ENCODE data around the gene USP13.

USP13 gene

GRCh38 chr3:179743913-179744312 lies 91.1 kb downstream of the USP13 start:
- Histone ChIP-seq H3K27ac (ENCODE audit: poor library complexity, severe bottlenecking) (no peak overlapping the region), H3K36me3 (ENCODE audit: low read depth) (no peaks in the 10 kb centered on the region), H3K4me1 (ENCODE audit: insufficient read depth, poor library complexity, severe bottlenecking) (no peaks in the 10 kb centered on the region), H3K9me3 (ENCODE audit: severe bottlenecking) (no peaks in the 10 kb centered on the region), H3K4me3 (ENCODE audit: severe bottlenecking) (no peak overlapping the region), H3K27me3 (ENCODE audit: insufficient read depth, poor library complexity, severe bottlenecking) (no peaks in the 10 kb centered on the region)
- ATAC-seq (ENCODE audit: low read depth): no peak
- DNase-seq (ENCODE audit: low spot score): no peak
- no peak for TF ChIP-seq CTCF (IDR thresholded peaks at IDR 0.05; ENCODE audit: poor library complexity, severe bottlenecking)

GRCh38 chr3:179744667-179745066 lies 91.8 kb downstream of the USP13 start:
- Histone ChIP-seq H3K4me3 (ENCODE audit: severe bottlenecking) (no peak overlapping the region), H3K36me3 (ENCODE audit: low read depth) (no peaks in the 10 kb centered on the region), H3K4me1 (ENCODE audit: insufficient read depth, poor library complexity, severe bottlenecking) (no peaks in the 10 kb centered on the region), H3K27ac (ENCODE audit: poor library complexity, severe bottlenecking) (no peak overlapping the region), H3K27me3 (ENCODE audit: insufficient read depth, poor library complexity, severe bottlenecking) (no peaks in the 10 kb centered on the region), H3K9me3 (ENCODE audit: severe bottlenecking) (no peaks in the 10 kb centered on the region)
- TF ChIP-seq CTCF (IDR thresholded peaks at IDR 0.05; ENCODE audit: poor library complexity, severe bottlenecking): no peak
- DNase-seq (ENCODE audit: low spot score): no peak
- no peak for ATAC-seq (ENCODE audit: low read depth)

GRCh38 chr3:179745079-179745478 lies 92.2 kb downstream of the USP13 start:
- TF ChIP-seq CTCF (IDR thresholded peaks at IDR 0.05; ENCODE audit: poor library complexity, severe bottlenecking): no peak
- Histone ChIP-seq H3K4me3 (ENCODE audit: severe bottlenecking) (no peak overlapping the region), H3K27ac (ENCODE audit: poor library complexity, severe bottlenecking) (no peak overlapping the region), H3K36me3 (ENCODE audit: low read depth) (no peaks in the 10 kb centered on the region), H3K27me3 (ENCODE audit: insufficient read depth, poor library complexity, severe bottlenecking) (no peaks in the 10 kb centered on the region), H3K4me1 (ENCODE audit: insufficient read depth, poor library complexity, severe bottlenecking) (no peaks in the 10 kb centered on the region), H3K9me3 (ENCODE audit: severe bottlenecking) (no peaks in the 10 kb centered on the region)
- ATAC-seq (ENCODE audit: low read depth): no peak
- DNase-seq (ENCODE audit: low spot score): no peak

- no peak overlapping the region for H3K27ac ChIP-seq (ENCODE audit: poor library complexity, severe bottlenecking)
- H3K9me3 ChIP-seq (ENCODE audit: severe bottlenecking): no peaks in the 10 kb centered on the region
- no peak for DNase-seq (ENCODE audit: low spot score)
- no peak for ATAC-seq (ENCODE audit: low read depth)
- H3K27me3 ChIP-seq (ENCODE audit: insufficient read depth, poor library complexity, severe bottlenecking): no peaks in the 10 kb centered on the region
- TF ChIP-seq CTCF (IDR thresholded peaks at IDR 0.05; ENCODE audit: poor library complexity, severe bottlenecking): no peak
- H3K36me3 ChIP-seq (ENCODE audit: low read depth): no peaks in the 10 kb centered on the region
- no peak overlapping the region for H3K4me3 ChIP-seq (ENCODE audit: severe bottlenecking)
- no peaks in the 10 kb centered on the region for H3K4me1 ChIP-seq (ENCODE audit: insufficient read depth, poor library complexity, severe bottlenecking)
Measured at GRCh38 chr3:179745716-179746115, 92.9 kb downstream of the USP13 start.

- DNase-seq (ENCODE audit: low spot score) (no peak), ATAC-seq (ENCODE audit: low read depth) (no peak)
- H3K4me3 ChIP-seq (ENCODE audit: severe bottlenecking): no peak overlapping the region
- H3K4me1 ChIP-seq (ENCODE audit: insufficient read depth, poor library complexity, severe bottlenecking): no peaks in the 10 kb centered on the region
- peak; percentile 65 for TF ChIP-seq CTCF (IDR thresholded peaks at IDR 0.05; ENCODE audit: poor library complexity, severe bottlenecking)
- no peaks in the 10 kb centered on the region for H3K36me3 ChIP-seq (ENCODE audit: low read depth)
- H3K27ac ChIP-seq (ENCODE audit: poor library complexity, severe bottlenecking): no peak overlapping the region
- no peaks in the 10 kb centered on the region for H3K9me3 ChIP-seq (ENCODE audit: severe bottlenecking)
- no peaks in the 10 kb centered on the region for H3K27me3 ChIP-seq (ENCODE audit: insufficient read depth, poor library complexity, severe bottlenecking)
Measured at GRCh38 chr3:179750720-179751328, 98.0 kb downstream of the USP13 start.
